Measurements from ENCODE around the gene KRT27. TPM values are rescaled to one million over a fixed set of nuclear protein-coding genes. Genes with fewer than 3 reads are reported as not detected.
A peak's percentile ranks its signal among the peaks of the same experiment; 100 is the strongest.

The KRT27 gene
- total RNA-seq, 2 experiments from 2014 or later, result not detected

DNA sequence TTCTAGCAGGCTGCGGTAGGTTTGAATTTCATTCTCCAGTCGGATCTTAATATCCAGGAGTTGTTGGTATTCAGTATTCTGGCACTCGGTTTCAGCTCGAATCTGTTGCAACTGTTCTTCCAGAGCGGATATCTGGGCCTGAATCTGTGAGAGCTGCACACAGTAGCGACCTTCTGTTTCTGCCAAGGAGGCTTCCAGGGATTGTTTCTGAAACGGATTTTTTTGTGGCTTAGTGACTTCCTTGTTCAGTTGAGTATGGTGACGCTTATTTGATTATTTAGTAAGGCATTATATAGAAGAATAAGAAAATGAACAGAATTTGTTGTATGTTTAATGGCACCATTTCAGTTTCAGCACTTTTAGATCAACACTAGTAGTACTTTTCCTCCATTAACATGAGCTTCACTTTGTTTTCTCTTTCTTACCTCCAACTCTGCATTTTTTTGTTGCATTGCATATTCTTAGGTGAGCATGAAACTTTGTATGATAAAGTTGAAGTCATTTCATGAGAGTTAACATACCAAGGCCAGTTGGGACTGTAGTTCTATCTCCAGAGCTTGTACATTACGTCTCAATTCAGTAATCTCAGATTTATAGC is 37.3 kb upstream of the KRT27 start:
- Mint-ChIP-seq H3K27ac (peak overlapping the region; percentile 89), H3K9me3 (peaks cover 2% of the 10 kb centered on the region), H3K27me3 (peaks cover 8% of the 10 kb centered on the region), H3K36me3 (ENCODE audit: low read depth) (peaks cover 24% of the 10 kb centered on the region), H3K4me1 (ENCODE audit: low read depth) (peaks cover 33% of the 10 kb centered on the region), H3K4me3 (peak overlapping the region; percentile 84)
- Histone ChIP-seq H3K4me3 (ENCODE audit: low read length) (peak overlapping the region; percentile 59), H3K9me3 (ENCODE audit: control insufficient read depth in 1 of 2, insufficient read depth in 1 of 2, low read length in 2 of 2) (no peaks in the 10 kb centered on the region), H3K4me1 (ENCODE audit: insufficient read depth, low read length) (peaks cover 5% of the 10 kb centered on the region), H3K27me3 (ENCODE audit: control insufficient read depth in 1 of 2, insufficient read depth in 2 of 2, low read length in 2 of 2) (no peaks in the 10 kb centered on the region), H3K27ac (ENCODE audit: low read depth in 1 of 2, low read length in 2 of 2) (peak overlapping the region; percentile 62 to 74), H3K36me3 (ENCODE audit: insufficient read depth, low read length) (peaks cover 2% of the 10 kb centered on the region)
- DNase-seq (peak in 2 of 14 experiments; percentile 13 to 15), ATAC-seq (ENCODE audit: poor library complexity) (no peak)
- TF ChIP-seq CTCF (IDR thresholded peaks at IDR 0.05), result no peak
- intact Hi-C loops (cut with DNase I, micrococcal nuclease), result loop anchor here in 1 of 2 experiments (2.0 to 5.0 kb wide), 3 partner anchors 869 to 1198 kb away; partner anchors contain the start of genes DNAJC7, EIF1 and P3H4
- ChIA-PET CTCF (interaction anchor here (0.6 to 2.2 kb wide), 3 partner anchors 843 to 1033 kb away, joined by 3 to 7 read pairs (median 4); no protein-coding TSS in a partner anchor), POLR2A (interaction anchor here (1.1 to 2.9 kb wide), 8 partner anchors 8 to 1198 kb away, joined by 3 to 70 read pairs (median 7); partner anchors contain the start of genes CNP, DNAJC7, EIF1 and SMARCE1)

- peaks cover 24% of the 10 kb centered on the region for H3K36me3 Mint-ChIP-seq (ENCODE audit: low read depth)
- TF ChIP-seq CTCF (IDR thresholded peaks at IDR 0.05), result no peak
- ATAC-seq (ENCODE audit: poor library complexity), result peak; percentile 83
These were observed 36.6 kb upstream of the KRT27 start for GRCh38 chr17:40818733-40819527.

GRCh38 chr17:40818343-40818732 is 36.0 kb upstream of the KRT27 start:
- no peak for TF ChIP-seq CTCF (IDR thresholded peaks at IDR 0.05)
- peaks cover 2% of the 10 kb centered on the region for H3K36me3 ChIP-seq (ENCODE audit: insufficient read depth, low read length)
- peak overlapping the region; percentile 62 to 63 for H3K27ac ChIP-seq (ENCODE audit: low read depth in 1 of 2, low read length in 2 of 2)
- ATAC-seq (ENCODE audit: poor library complexity), result peak; percentile 5
- no peaks in the 10 kb centered on the region for H3K9me3 ChIP-seq (ENCODE audit: control insufficient read depth in 1 of 2, insufficient read depth in 1 of 2, low read length in 2 of 2)
- DNase-seq, result peak in 3 of 14 experiments; percentile 9 to 30 (median 22)
- peaks cover 0 to 4% of the 10 kb centered on the region in 2 experiments for H3K27me3 ChIP-seq (ENCODE audit: control insufficient read depth in 1 of 2, insufficient read depth in 2 of 2, low read length in 2 of 2)
- peaks cover 5% of the 10 kb centered on the region for H3K4me1 ChIP-seq (ENCODE audit: insufficient read depth, low read length)
- H3K36me3 Mint-ChIP-seq (ENCODE audit: low read depth), result peaks cover 24% of the 10 kb centered on the region
- peak overlapping the region; percentile 89 for H3K27ac Mint-ChIP-seq
- peaks cover 33% of the 10 kb centered on the region for H3K4me1 Mint-ChIP-seq (ENCODE audit: low read depth)
- H3K9me3 Mint-ChIP-seq, result peaks cover 2% of the 10 kb centered on the region
- ChIA-PET POLR2A (interaction anchor here (0.9 to 2.9 kb wide), 14 partner anchors 9 to 1148 kb away, joined by 3 to 70 read pairs (median 5); partner anchors contain the start of genes CNP, EIF1, KRTAP16-1 and SMARCE1), CTCF (interaction anchor here (1.2 to 2.2 kb wide), 3 partner anchors 14 to 871 kb away, joined by 3 to 7 read pairs (median 4); no protein-coding TSS in a partner anchor)
- H3K4me3 Mint-ChIP-seq, result peak overlapping the region; percentile 96
- intact Hi-C loops (cut with DNase I, micrococcal nuclease), result loop anchor here in 1 of 2 experiments (2.0 to 5.0 kb wide), 3 partner anchors 870 to 1199 kb away; partner anchors contain the start of genes DNAJC7, EIF1 and P3H4
- peak overlapping the region; percentile 75 for H3K4me3 ChIP-seq (ENCODE audit: low read length)
- peaks cover 20% of the 10 kb centered on the region for H3K27me3 Mint-ChIP-seq

More at GRCh38 chr17:40818733-40819527, 36.6 kb upstream of the KRT27 start:
- peaks cover 2% of the 10 kb centered on the region for H3K36me3 ChIP-seq (ENCODE audit: insufficient read depth, low read length)
- DNase-seq, result peak; percentile 68 to 96 (median 80)
- no peaks in the 10 kb centered on the region for H3K9me3 ChIP-seq (ENCODE audit: control insufficient read depth in 1 of 2, insufficient read depth in 1 of 2, low read length in 2 of 2)
- H3K27ac ChIP-seq (ENCODE audit: low read depth in 1 of 2, low read length in 2 of 2), result peak overlapping the region; percentile 62 to 74
- CTCF ChIA-PET, result interaction anchor here (0.6 to 2.2 kb wide), 4 partner anchors 15 to 1033 kb away, joined by 3 to 7 read pairs (median 4); no protein-coding TSS in a partner anchor
- Mint-ChIP-seq H3K4me1 (ENCODE audit: low read depth) (peaks cover 33% of the 10 kb centered on the region), H3K27ac (peak overlapping the region; percentile 89), H3K9me3 (peaks cover 2% of the 10 kb centered on the region), H3K27me3 (peaks cover 15% of the 10 kb centered on the region), H3K4me3 (peak overlapping the region; percentile 96)
- H3K4me3 ChIP-seq (ENCODE audit: low read length), result peak overlapping the region; percentile 75
- peaks cover 0 to 1% of the 10 kb centered on the region in 2 experiments for H3K27me3 ChIP-seq (ENCODE audit: control insufficient read depth in 1 of 2, insufficient read depth in 2 of 2, low read length in 2 of 2)
- POLR2A ChIA-PET, result interaction anchor here (0.6 to 2.9 kb wide), 16 partner anchors 9 to 1198 kb away, joined by 3 to 70 read pairs (median 4); partner anchors contain the start of genes CNP, DNAJC7, EIF1 and KRTAP16-1
- intact Hi-C loops (cut with DNase I, micrococcal nuclease), result loop anchor here in 1 of 2 experiments (2.0 to 5.0 kb wide), 3 partner anchors 870 to 1198 kb away; partner anchors contain the start of genes DNAJC7, EIF1 and P3H4
- peaks cover 5% of the 10 kb centered on the region for H3K4me1 ChIP-seq (ENCODE audit: insufficient read depth, low read length)

Data from CD4-positive, alpha-beta T cell (primary cell).